SK-N-SH (cell line): ENCODE data around the gene NEDD1. TPM values are rescaled to one million over a fixed set of nuclear protein-coding genes. Genes with fewer than 3 reads are reported as not detected.
A peak's percentile ranks its signal among the peaks of the same experiment; 100 is the strongest.

Experiments
- CTCF ChIA-PET: fragments of 300-600, 350-600 bp; formaldehyde crosslinking; extraction: SDS; loops from one replicate; lab custom pipeline; 2021; lab: Yijun Ruan, JAX
- POLR2A ChIA-PET: fragments of 350-600 bp; sonication (Branson Sonifier 250); formaldehyde crosslinking; extraction: SDS; loops from one replicate; lab custom pipeline; 2020; ENCODE audit warnings: antibody characterized with exemption, inconsistent platforms; lab: Yijun Ruan, JAX
- DNase-seq: peaks from one replicate; pipeline ENCODE4 v3.0.0; 2012
- H2AFZ ChIP-seq: fragments of 200-600 bp; sonication (generic); 2 replicates; pipeline ENCODE4 v1.8.1; 2016; ENCODE audit warnings: antibody characterized with exemption, mild to moderate bottlenecking, low read depth
- H3F3A ChIP-seq: fragments of 200-600 bp; sonication (generic); replicated peaks from 2 replicates; pipeline ENCODE3; 2016; ENCODE audit warnings: antibody characterized with exemption, mild to moderate bottlenecking; ENCODE audit not compliant: insufficient read depth
- H3K27ac ChIP-seq, 2 experiments: fragments of 200-500 bp in 1 of 2; fragments of 200-600 bp in 1 of 2; sonication (Bioruptor generic) in 1 of 2; sonication (generic), shearing (Covaris generic) in 1 of 2; 2 replicates each; pipeline versions ENCODE4 v1.5.1 to v1.6.1; 2014 to 2016; ENCODE audit warnings: low read depth in 2 of 2, inconsistent platforms in 1 of 2, low read length in 1 of 2, mild to moderate bottlenecking in 1 of 2, mixed read lengths in 1 of 2
- H3K27me3 ChIP-seq: fragments of 200-600 bp; sonication (generic), shearing (Covaris generic); 2 replicates; pipeline ENCODE4 v1.6.1; 2016; ENCODE audit warnings: mixed run types; ENCODE audit not compliant: insufficient read depth
- H3K36me3 ChIP-seq, 2 experiments: fragments of 200-500 bp in 1 of 2; fragments of 200-600 bp in 1 of 2; sonication (Bioruptor generic) in 1 of 2; sonication (generic) in 1 of 2; replicated peaks in 1 of 2; 2 replicates each; pipeline versions ENCODE3 to v1.5.1; 2014 to 2016; ENCODE audit warnings: low read length in 1 of 2, mild to moderate bottlenecking in 1 of 2; ENCODE audit not compliant: insufficient read depth in 2 of 2, control insufficient read depth in 1 of 2
- H3K4me1 ChIP-seq, 2 experiments: fragments of 200-500 bp in 1 of 2; fragments of 200-600 bp in 1 of 2; sonication (Bioruptor generic) in 1 of 2; sonication (generic), shearing (Covaris generic) in 1 of 2; 2 replicates each; pipeline versions ENCODE4 v1.5.1 to v1.6.1; 2014 to 2016; ENCODE audit warnings: low read depth in 1 of 2, low read length in 1 of 2, mixed run types in 1 of 2; ENCODE audit not compliant: insufficient read depth in 2 of 2, control insufficient read depth in 1 of 2
- H3K4me2 ChIP-seq: fragments of 200-600 bp; sonication (generic), shearing (Covaris generic); 2 replicates; pipeline ENCODE4 v1.6.1; 2017; ENCODE audit warnings: mixed run types
- H3K4me3 ChIP-seq, 2 experiments: fragments of 200-500 bp in 1 of 2; fragments of 200-600 bp in 1 of 2; sonication (Bioruptor generic) in 1 of 2; sonication (generic), shearing (Covaris generic) in 1 of 2; 2 replicates each; pipeline versions ENCODE4 v1.5.1 to v1.8.1; 2014 to 2016; ENCODE audit warnings: low read depth in 2 of 2, inconsistent platforms in 1 of 2, low read length in 1 of 2, mild to moderate bottlenecking in 1 of 2, mixed read lengths in 1 of 2, moderate library complexity in 1 of 2
- H3K79me2 ChIP-seq: fragments of 200-600 bp; sonication (generic); 2 replicates; pipeline ENCODE4 v1.8.1; 2017; ENCODE audit warnings: mild to moderate bottlenecking; ENCODE audit not compliant: insufficient read depth
- H3K9ac ChIP-seq: fragments of 200-600 bp; sonication (generic); 2 replicates; pipeline ENCODE4 v1.6.1; 2017; ENCODE audit warnings: mixed run types
- H3K9me2 ChIP-seq: fragments of 200-600 bp; sonication (generic); 2 replicates; pipeline ENCODE4 v1.6.1; 2017; ENCODE audit warnings: mixed run types
- H3K9me3 ChIP-seq: fragments of 200-600 bp; sonication (generic); 2 replicates; pipeline ENCODE4 v1.6.1; 2017; ENCODE audit warnings: mixed run types, mild to moderate bottlenecking, moderate library complexity
- H4K20me1 ChIP-seq: fragments of 200-600 bp; sonication (generic); 2 replicates; pipeline ENCODE4 v1.6.1; 2017; ENCODE audit warnings: mild to moderate bottlenecking, mixed run types; ENCODE audit not compliant: insufficient read depth
- CTCF ChIP-seq: fragments of 200-600 bp; sonication (generic); IDR thresholded peaks from 2 replicates; pipeline ENCODE4 v1.6.1; 2017; ENCODE audit warnings: antibody characterized with exemption, mild to moderate bottlenecking, moderate library complexity
- ELF1 ChIP-seq: IDR thresholded peaks from 2 replicates; pipeline ENCODE4 v1.4.0; 2012
- EP300 ChIP-seq, 2 experiments: IDR thresholded peaks; 2 replicates each; pipeline versions ENCODE4 v1.4.0 to v1.6.1; 2012; ENCODE audit warnings: borderline replicate concordance in 1 of 2, low read depth in 1 of 2, low read length in 1 of 2
- FOSL2 ChIP-seq: IDR thresholded peaks from 2 replicates; pipeline ENCODE4 v1.4.0; 2012; ENCODE audit warnings: low read depth, mild to moderate bottlenecking, moderate library complexity, borderline replicate concordance
- GATA2 ChIP-seq: sonication (generic); formaldehyde crosslinking; IDR thresholded peaks from 2 replicates; pipeline ENCODE4 v1.5.0; 2020; ENCODE audit warnings: mild to moderate bottlenecking, missing genetic modification reagents
- JUND ChIP-seq: IDR thresholded peaks from 2 replicates; pipeline ENCODE4 v1.4.0; 2012
- MEF2A ChIP-seq: IDR thresholded peaks from 2 replicates; pipeline ENCODE4 v1.4.0; 2012; ENCODE audit warnings: low read depth, borderline replicate concordance
- MXI1 ChIP-seq: IDR thresholded peaks from 2 replicates; pipeline ENCODE4 v1.6.1; 2012; ENCODE audit warnings: mild to moderate bottlenecking, low read depth, low read length, improper control_type of control experiment
- RAD21 ChIP-seq: IDR thresholded peaks from 2 replicates; pipeline ENCODE4 v1.6.1; 2012; ENCODE audit warnings: mild to moderate bottlenecking, low read length
- RCOR1 ChIP-seq: fragments of 150-350 bp; IDR thresholded peaks from 2 replicates; pipeline ENCODE4 v1.6.1; 2017; ENCODE audit warnings: antibody characterized with exemption, low read length
- REST ChIP-seq: IDR thresholded peaks from 2 replicates; pipeline ENCODE4 v1.6.1; 2012; ENCODE audit warnings: mild to moderate bottlenecking, low read depth, low read length, moderate library complexity
- RFX5 ChIP-seq: IDR thresholded peaks from 2 replicates; pipeline ENCODE4 v1.6.1; 2012; ENCODE audit warnings: mild to moderate bottlenecking, improper control_type of control experiment, low read length
- RXRA ChIP-seq: IDR thresholded peaks from 2 replicates; pipeline ENCODE4 v1.4.0; 2012; ENCODE audit warnings: low read depth, mild to moderate bottlenecking, borderline replicate concordance
- SIN3A ChIP-seq: IDR thresholded peaks from 2 replicates; pipeline ENCODE4 v1.6.1; 2012; ENCODE audit warnings: low read depth, mild to moderate bottlenecking, low read length, moderate library complexity, borderline replicate concordance
- TAF1 ChIP-seq: IDR thresholded peaks from 2 replicates; pipeline ENCODE4 v1.6.1; 2012; ENCODE audit warnings: low read depth, mild to moderate bottlenecking, low read length, moderate library complexity, borderline replicate concordance
- TCF12 ChIP-seq: IDR thresholded peaks from 2 replicates; pipeline ENCODE4 v1.4.0; 2012
- TEAD4 ChIP-seq: IDR thresholded peaks from 2 replicates; pipeline ENCODE4 v1.4.0; 2012; ENCODE audit warnings: mild to moderate bottlenecking, borderline replicate concordance; ENCODE audit not compliant: insufficient read depth
- USF1 ChIP-seq: IDR thresholded peaks from 2 replicates; pipeline ENCODE4 v1.4.0; 2012; ENCODE audit warnings: low read depth, borderline replicate concordance
- YY1 ChIP-seq: IDR thresholded peaks from 2 replicates; pipeline ENCODE4 v1.4.0; 2012; ENCODE audit warnings: low read depth, mild to moderate bottlenecking
- WGBS: methylation state at CpG from one replicate; pipeline ENCODE4 v1.1.6; 2017; ENCODE audit warnings: low lambda C conversion rate; 5-methylcytosine and 5-hydroxymethylcytosine counted together
- polyA plus RNA-seq, 3 experiments: library from polyadenylated mRNA; depleted of rRNA; stranded (reverse); fragments of >200 nt; gene quantifications; 2 replicates each; pipeline ENCODE4 v1.2.3, GENCODE V29; 2012

Gene NEDD1
- polyA plus RNA-seq, 1 of the 3 experiments (the other 2 are of a cell fraction): 6.0 TPM

GRCh38 chr12:96989916-96990315, 82.9 kb downstream of the NEDD1 start (continued):
- TF ChIP-seq USF1 (no peak), RFX5 (no peak), REST (no peak), CTCF (peak; percentile 36; the same call in 1 of the 2 replicates), ELF1 (no peak)

GRCh38 chr12:96994900-96995299, 87.8 kb downstream of the NEDD1 start:
- Histone ChIP-seq H3K36me3 (no peaks in the 10 kb centered on the region), H3K4me2 (no peak overlapping the region), H3K27me3 (peaks cover 5% of the 10 kb centered on the region; the same call in 1 of the 2 replicates), H2AFZ (no peak overlapping the region), H3K79me2 (no peaks in the 10 kb centered on the region), H3K9ac (no peak overlapping the region), H3F3A (no peaks in the 10 kb centered on the region), H4K20me1 (no peaks in the 10 kb centered on the region), H3K9me3 (no peaks in the 10 kb centered on the region), H3K27ac (no peak overlapping the region), H3K9me2 (no peaks in the 10 kb centered on the region), H3K4me3 (no peak overlapping the region), H3K4me1 (no peaks in the 10 kb centered on the region)
- ChIA-PET POLR2A (no interaction called here), CTCF (interaction anchor here (2.4 kb wide), 1 partner anchor 410 kb away, joined by 7 read pairs; no protein-coding TSS in a partner anchor)
- TF ChIP-seq TEAD4: no peak
- no peak for TF ChIP-seq RXRA
- no peak for TF ChIP-seq RCOR1
- no peak for TF ChIP-seq RAD21
- no peak for TF ChIP-seq EP300 (IDR thresholded peaks at IDR 0.05; ENCODE audit: borderline replicate concordance in 1 of 2, low read depth in 1 of 2, low read length in 1 of 2)
- TF ChIP-seq TCF12: no peak
- TF ChIP-seq JUND: no peak
- no peak for TF ChIP-seq YY1
- no peak for TF ChIP-seq TAF1
- TF ChIP-seq MXI1: no peak
- TF ChIP-seq SIN3A: no peak
- TF ChIP-seq MEF2A: no peak
- TF ChIP-seq GATA2 (CRISPR knock-in tag): no peak
- TF ChIP-seq FOSL2: no peak
- TF ChIP-seq CTCF: no peak
- no peak for DNase-seq
- WGBS: 30% methylated on average over 5 of the region's 5 CpGs
